PFSK-1 (cell line): ENCODE results near the gene ELMO2.

Experiments
- FOXP2 ChIP-seq: optimal IDR thresholded peaks from 2 replicates; pipeline ENCODE3; 2011; ENCODE audit warnings: borderline replicate concordance, control low read depth, inconsistent platforms; ENCODE audit not compliant: insufficient read depth; ENCODE audit errors: extremely low read length, extremely low read depth
- POLR2AphosphoS5 ChIP-seq: IDR thresholded peaks from 2 replicates; pipeline ENCODE4 v1.6.1; 2012; ENCODE audit warnings: low read depth, mild to moderate bottlenecking, control low read depth, low read length, moderate library complexity
- REST ChIP-seq, 2 experiments: IDR thresholded peaks; 2 replicates each; pipeline versions ENCODE4 v1.6.1 to v1.8.0; 2011 to 2012; ENCODE audit warnings: low read depth in 2 of 2, low read length in 2 of 2, control low read depth in 1 of 2, inconsistent platforms in 1 of 2, mild to moderate bottlenecking in 1 of 2, moderate library complexity in 1 of 2; ENCODE audit not compliant: insufficient read depth in 1 of 2
- SIN3A ChIP-seq: IDR thresholded peaks from 2 replicates; pipeline ENCODE4 v1.6.1; 2012; ENCODE audit warnings: mild to moderate bottlenecking, low read length, moderate library complexity, borderline replicate concordance; ENCODE audit not compliant: insufficient read depth
- TAF1 ChIP-seq: IDR thresholded peaks from 2 replicates; pipeline ENCODE4 v1.6.1; 2012; ENCODE audit warnings: low read length, control low read depth, borderline replicate concordance; ENCODE audit not compliant: insufficient read depth

The ELMO2 gene

DNA sequence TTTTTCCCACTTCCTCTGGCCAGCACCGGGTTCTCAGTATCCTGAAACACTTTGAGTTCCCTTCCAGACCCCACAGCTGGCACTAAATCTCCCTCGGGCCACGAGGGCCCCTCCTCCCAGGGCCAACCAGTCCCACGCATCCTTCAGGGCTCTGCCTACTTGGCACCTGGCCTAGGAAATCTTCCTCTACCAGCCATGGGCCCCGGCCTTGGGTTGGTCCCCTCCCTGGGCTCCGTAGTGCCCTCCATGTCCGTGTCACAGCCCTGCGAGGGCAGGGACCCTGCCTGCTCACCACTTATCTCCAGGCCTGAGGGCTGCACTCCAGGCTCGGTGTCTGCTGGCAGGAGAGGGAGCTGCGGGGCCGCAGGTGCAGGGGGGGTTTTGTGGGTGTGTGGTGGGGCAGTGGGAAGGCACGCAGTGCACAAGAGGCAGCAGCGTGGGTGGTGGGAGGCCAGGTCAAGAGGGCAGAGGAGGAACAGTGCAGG lies 49.3 kb downstream of the ELMO2 start:
- TF ChIP-seq POLR2AphosphoS5 (no peak), FOXP2 (no peak), TAF1 (no peak), REST (IDR thresholded peaks at IDR 0.05; ENCODE audit: insufficient read depth in 1 of 2, low read depth in 2 of 2, low read length in 2 of 2) (no peak), SIN3A (no peak)

GRCh38 chr20:46356195-46357029 lies 50.0 kb downstream of the ELMO2 start:
- TF ChIP-seq REST (IDR thresholded peaks at IDR 0.05; ENCODE audit: insufficient read depth in 1 of 2, low read depth in 2 of 2, low read length in 2 of 2) (no peak), SIN3A (no peak), FOXP2 (no peak), POLR2AphosphoS5 (no peak), TAF1 (no peak)

DNA sequence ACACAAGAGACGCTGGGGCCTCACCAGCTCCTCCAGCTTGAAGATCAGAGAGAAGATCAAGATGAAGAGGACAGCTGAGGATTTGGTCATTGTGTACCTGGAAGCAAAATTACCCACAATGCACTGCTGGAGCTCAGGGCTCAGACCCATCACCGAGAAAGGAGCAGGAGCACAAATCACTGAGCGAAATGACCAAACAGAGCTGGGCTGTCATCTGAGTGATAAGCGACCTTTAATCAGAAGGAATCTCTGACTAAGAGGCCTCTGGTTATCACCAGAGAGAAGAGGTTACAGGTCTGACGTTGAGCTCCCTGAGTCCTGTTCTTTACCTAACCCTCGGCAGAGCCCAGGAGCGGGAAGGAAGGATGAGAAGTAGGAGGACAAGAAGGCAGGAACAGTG lies 50.6 kb downstream of the ELMO2 start:
- TF ChIP-seq POLR2AphosphoS5: no peak
- TF ChIP-seq REST (IDR thresholded peaks at IDR 0.05; ENCODE audit: insufficient read depth in 1 of 2, low read depth in 2 of 2, low read length in 2 of 2): no peak
- TF ChIP-seq SIN3A: no peak
- no peak for TF ChIP-seq TAF1
- TF ChIP-seq FOXP2: no peak

DNA sequence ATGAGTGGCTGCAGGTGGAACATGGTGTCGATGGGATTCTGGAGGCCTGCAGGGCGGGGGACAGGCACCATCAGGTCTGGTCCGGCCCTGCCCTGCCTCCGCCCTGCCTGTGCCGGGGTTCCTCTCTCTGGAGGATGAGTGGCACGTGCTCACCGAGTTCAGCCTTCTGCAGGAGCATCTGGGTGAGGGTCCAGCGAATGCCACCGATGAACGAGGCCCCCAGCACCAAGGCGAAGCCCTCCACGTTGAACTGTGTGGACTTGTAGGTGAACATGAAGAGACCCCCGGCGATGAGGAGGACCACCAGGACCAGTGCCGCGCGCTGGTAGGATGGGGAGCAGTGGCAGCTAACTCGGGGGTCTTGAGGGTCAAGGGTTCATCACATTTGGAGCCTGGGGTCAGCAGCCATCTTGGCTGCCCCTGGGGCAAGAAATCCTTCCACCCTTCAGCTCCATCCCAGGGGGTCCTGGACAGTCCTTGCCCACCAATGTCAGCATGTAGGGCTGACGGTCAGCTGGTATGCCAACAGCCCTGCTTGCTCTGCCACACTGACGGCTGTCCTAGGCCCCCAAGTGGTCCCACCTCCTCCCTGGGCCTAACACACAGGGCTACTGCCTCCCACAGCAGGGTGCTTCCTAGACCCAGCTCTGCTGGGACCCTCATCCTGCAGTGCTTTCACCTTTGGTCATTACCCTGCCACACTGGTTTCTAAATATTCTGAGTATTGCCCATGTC lies 51.3 kb downstream of the ELMO2 start:
- TF ChIP-seq SIN3A: no peak

DNA sequence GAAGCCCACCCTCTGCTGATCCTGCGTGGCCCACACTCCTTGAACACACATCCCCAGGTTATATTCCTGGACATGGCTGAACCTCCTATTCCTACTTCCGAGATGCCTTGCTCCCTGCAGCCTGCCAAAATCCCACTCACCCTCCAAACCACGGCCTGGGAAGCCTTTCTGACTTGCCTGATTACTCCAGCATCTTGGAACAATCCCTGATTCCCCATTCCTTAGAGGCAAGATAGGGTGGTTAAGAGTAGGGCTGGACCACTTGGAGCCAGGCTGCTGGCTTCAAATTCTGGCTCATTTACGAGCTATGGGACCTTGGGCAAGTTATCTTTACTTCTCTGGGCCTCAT lies 52.2 kb downstream of the ELMO2 start:
- TF ChIP-seq REST (IDR thresholded peaks at IDR 0.05; ENCODE audit: insufficient read depth in 1 of 2, low read depth in 2 of 2, low read length in 2 of 2) (no peak), SIN3A (no peak), FOXP2 (no peak), POLR2AphosphoS5 (no peak), TAF1 (no peak)
